UCSD-AML1 (cell line): ENCODE data around the gene JAKMIP3.

Experiments
- DNase-seq: peaks from one replicate; lab custom pipeline; 2025; ENCODE audit not compliant: unreplicated experiment; lab: John Stamatoyannopoulos, UW

JAKMIP3 gene

GRCh38 chr10:132043861-132044695, 21.7 kb upstream of the JAKMIP3 start:
- no peak for DNase-seq

- no peak for DNase-seq
Measured at GRCh38 chr10:132044803-132045202, 20.9 kb upstream of the JAKMIP3 start.

GRCh38 chr10:132045324-132045723, 20.4 kb upstream of the JAKMIP3 start:
- DNase-seq: no peak

GRCh38 chr10:132047575-132048293, 18.0 kb upstream of the JAKMIP3 start:
- no peak for DNase-seq

- DNase-seq: no peak
Measured at GRCh38 chr10:132048294-132048667, 17.5 kb upstream of the JAKMIP3 start.

GRCh38 chr10:132050191-132050590, 15.6 kb upstream of the JAKMIP3 start:
- no peak for DNase-seq

- DNase-seq: no peak
Measured at GRCh38 chr10:132052124-132052523, 13.6 kb upstream of the JAKMIP3 start.

- no peak for DNase-seq
Measured at GRCh38 chr10:132054564-132054963, 11.2 kb upstream of the JAKMIP3 start.

- DNase-seq: no peak
Measured at GRCh38 chr10:132055616-132056015, 10.1 kb upstream of the JAKMIP3 start.

- DNase-seq: no peak
Measured at GRCh38 chr10:132056663-132057062, 9.1 kb upstream of the JAKMIP3 start.

- DNase-seq: no peak
Measured at GRCh38 chr10:132057191-132057681, 8.5 kb upstream of the JAKMIP3 start.

- no peak for DNase-seq
Measured at GRCh38 chr10:132058111-132058745, 7.5 kb upstream of the JAKMIP3 start.

- DNase-seq: no peak
Measured at GRCh38 chr10:132058793-132059759, 6.7 kb upstream of the JAKMIP3 start.

- no peak for DNase-seq
Measured at GRCh38 chr10:132059760-132060508, 5.8 kb upstream of the JAKMIP3 start.

- DNase-seq: no peak
Measured at GRCh38 chr10:132061030-132061429, 4.7 kb upstream of the JAKMIP3 start.

GRCh38 chr10:132061465-132061864, 4.3 kb upstream of the JAKMIP3 start:
- no peak for DNase-seq

GRCh38 chr10:132062116-132062515, 3.6 kb upstream of the JAKMIP3 start:
- no peak for DNase-seq

GRCh38 chr10:132062641-132063390, 2.9 kb upstream of the JAKMIP3 start:
- DNase-seq: no peak

- no peak for DNase-seq
Measured at GRCh38 chr10:132063432-132063831, 2.3 kb upstream of the JAKMIP3 start.
